LNCaP clone FGC (cell line): ENCODE measurements around the gene KIF6.

Experiments
- DNase-seq: peaks from one replicate; pipeline ENCODE4 v3.0.0-alpha.2; 2011; ENCODE audit warnings: low read depth
- H3K4me3 ChIP-seq: 2 replicates; pipeline ENCODE4 v1.5.1; 2011; ENCODE audit warnings: mild to moderate bottlenecking, low read depth, low read length, control low read depth
- CTCF ChIP-seq: IDR thresholded peaks from 2 replicates; pipeline ENCODE4 v1.5.1; 2012; ENCODE audit warnings: mild to moderate bottlenecking; ENCODE audit not compliant: control insufficient read depth, insufficient read depth; ENCODE audit errors: extremely low read depth

Gene KIF6

GRCh38 chr6:39714802-39715201 is 10.4 kb downstream of the KIF6 start:
- TF ChIP-seq CTCF = no peak
- H3K4me3 ChIP-seq = no peak overlapping the region
- DNase-seq = no peak

- DNase-seq = no peak
- no peak for TF ChIP-seq CTCF
- H3K4me3 ChIP-seq = no peak overlapping the region
Observed at GRCh38 chr6:39707962-39708683, 17.1 kb downstream of the KIF6 start.

- no peak overlapping the region for H3K4me3 ChIP-seq
- TF ChIP-seq CTCF = no peak
- no peak for DNase-seq
Observed at GRCh38 chr6:39706819-39707335, 18.3 kb downstream of the KIF6 start.

GRCh38 chr6:39702265-39702664 is 22.9 kb downstream of the KIF6 start:
- DNase-seq = no peak
- no peak for TF ChIP-seq CTCF

GRCh38 chr6:39700362-39700761 is 24.8 kb downstream of the KIF6 start:
- TF ChIP-seq CTCF = no peak
- DNase-seq = no peak
- no peak overlapping the region for H3K4me3 ChIP-seq

More at GRCh38 chr6:39702265-39702664, 22.9 kb downstream of the KIF6 start:
- no peak overlapping the region for H3K4me3 ChIP-seq

- H3K4me3 ChIP-seq = no peak overlapping the region
- no peak for TF ChIP-seq CTCF
- DNase-seq = no peak
Observed at GRCh38 chr6:39698789-39699188, 26.4 kb downstream of the KIF6 start.
